Peyer's patch (tissue), 4 donors: ENCODE measurements around the gene CCL19.

ENCODE experiments used
- POLR2A ChIP-seq, 2 donors: fragments of 450-650 bp; IDR thresholded peaks; one replicate each; pipeline ENCODE4 v1.5.1; 2017; ENCODE audit warnings: antibody characterized with exemption in 2 of 2, mild to moderate bottlenecking in 2 of 2, moderate library complexity in 2 of 2
- TF ChIP-seq, protein P1 (sequence below), 6 experiments: fragments of 450-650 bp in 4 of 6; fragments of 200-600 bp in 2 of 6; sonication (generic) in 1 of 6; IDR thresholded peaks; one replicate each; pipeline ENCODE4 v1.5.1; 2017 to 2019; ENCODE audit warnings: antibody characterized with exemption in 6 of 6, mild to moderate bottlenecking in 3 of 6, moderate library complexity in 1 of 6

DNA sequence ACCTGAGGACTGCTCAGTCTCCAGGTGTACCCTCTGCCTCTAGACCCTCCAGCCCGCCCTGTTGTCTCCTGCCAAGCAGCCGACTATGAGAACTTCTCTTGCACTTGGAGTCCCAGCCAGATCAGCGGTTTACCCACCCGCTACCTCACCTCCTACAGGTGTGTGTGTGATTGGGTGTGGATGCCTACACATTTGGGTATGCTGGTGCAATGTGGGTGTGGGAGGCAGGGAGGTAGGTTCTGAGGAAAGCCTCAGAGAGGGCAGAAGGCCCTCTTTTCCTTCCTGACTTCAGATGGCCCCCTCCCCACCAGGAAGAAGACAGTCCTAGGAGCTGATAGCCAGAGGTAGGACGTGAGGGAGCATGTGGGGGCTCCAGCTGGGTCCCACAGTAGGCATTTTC is 34.1 kb downstream of the CCL19 start:
- no peak for TF ChIP-seq POLR2A (IDR thresholded peaks at IDR 0.05)
- TF ChIP-seq, protein P1, sequence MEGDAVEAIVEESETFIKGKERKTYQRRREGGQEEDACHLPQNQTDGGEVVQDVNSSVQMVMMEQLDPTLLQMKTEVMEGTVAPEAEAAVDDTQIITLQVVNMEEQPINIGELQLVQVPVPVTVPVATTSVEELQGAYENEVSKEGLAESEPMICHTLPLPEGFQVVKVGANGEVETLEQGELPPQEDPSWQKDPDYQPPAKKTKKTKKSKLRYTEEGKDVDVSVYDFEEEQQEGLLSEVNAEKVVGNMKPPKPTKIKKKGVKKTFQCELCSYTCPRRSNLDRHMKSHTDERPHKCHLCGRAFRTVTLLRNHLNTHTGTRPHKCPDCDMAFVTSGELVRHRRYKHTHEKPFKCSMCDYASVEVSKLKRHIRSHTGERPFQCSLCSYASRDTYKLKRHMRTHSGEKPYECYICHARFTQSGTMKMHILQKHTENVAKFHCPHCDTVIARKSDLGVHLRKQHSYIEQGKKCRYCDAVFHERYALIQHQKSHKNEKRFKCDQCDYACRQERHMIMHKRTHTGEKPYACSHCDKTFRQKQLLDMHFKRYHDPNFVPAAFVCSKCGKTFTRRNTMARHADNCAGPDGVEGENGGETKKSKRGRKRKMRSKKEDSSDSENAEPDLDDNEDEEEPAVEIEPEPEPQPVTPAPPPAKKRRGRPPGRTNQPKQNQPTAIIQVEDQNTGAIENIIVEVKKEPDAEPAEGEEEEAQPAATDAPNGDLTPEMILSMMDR (IDR thresholded peaks at IDR 0.05): no peak
